Fibroblast of villous mesenchyme (primary cell): ENCODE measurements around the gene BRD8. TPM values are rescaled to one million over a fixed set of nuclear protein-coding genes. Genes with fewer than 3 reads are reported as not detected.
"Not testable (repeated sequence)": the region's sequence is repeated elsewhere in the genome, so short reads cannot be mapped to it uniquely, and the experiment has no call there.

ENCODE experiments used
- DNase-seq: peaks from one replicate; pipeline ENCODE4 v3.0.0-alpha.2; 2010; ENCODE audit warnings: low read depth
- H3K4me3 ChIP-seq: 2 replicates; pipeline ENCODE4 v1.5.1; 2011; ENCODE audit warnings: low read depth, mild to moderate bottlenecking, low read length
- CTCF ChIP-seq: IDR thresholded peaks from 2 replicates; pipeline ENCODE4 v1.5.1; 2012; ENCODE audit warnings: low read depth, mild to moderate bottlenecking, low read length; ENCODE audit not compliant: insufficient read depth
- total RNA-seq: library from RNA; depleted of rRNA; stranded (reverse); fragments of >200 nt; gene quantifications from 2 replicates; pipeline ENCODE4 v1.2.3, GENCODE V29; 2012

BRD8 gene
- total RNA-seq, 1 donor: 63.9 TPM

- TF ChIP-seq CTCF: no peak
- H3K4me3 ChIP-seq: peak within 1 kb of the TSS; percentile 98
- peak; percentile 99 for DNase-seq
These were observed 35.0 kb upstream of the BRD8 start, which contains the start of gene CDC23 for GRCh38 chr5:138213161-138214029. TSS of gene CDC23 (minus strand) at chr5:138213323. CDS start at chr5:138213312, 11 bp downstream.

GRCh38 chr5:138212828-138213160, 34.4 kb upstream of the BRD8 start:
- TF ChIP-seq CTCF: no peak
- no peak for DNase-seq
- H3K4me3 ChIP-seq: peak overlapping the region; percentile 98

GRCh38 chr5:138210985-138211384, 32.6 kb upstream of the BRD8 start:
- no peak for TF ChIP-seq CTCF
- no peak overlapping the region for H3K4me3 ChIP-seq
- no peak for DNase-seq

GRCh38 chr5:138193859-138194258, 15.4 kb upstream of the BRD8 start:
- not testable (repeated sequence) for DNase-seq, H3K4me3 ChIP-seq

- no peak for TF ChIP-seq CTCF
- no peak overlapping the region for H3K4me3 ChIP-seq
- no peak for DNase-seq
These were observed 14.4 kb upstream of the BRD8 start for GRCh38 chr5:138192826-138193225.

- DNase-seq: no peak
- no peak for TF ChIP-seq CTCF
- no peak overlapping the region for H3K4me3 ChIP-seq
These were observed 10.2 kb upstream of the BRD8 start for GRCh38 chr5:138188626-138189025.

- no peak for DNase-seq
- H3K4me3 ChIP-seq: no peak overlapping the region
- no peak for TF ChIP-seq CTCF
These were observed 7.6 kb upstream of the BRD8 start for GRCh38 chr5:138186002-138186447.
